ENCODE measurements around the gene TIAL1.
"Not testable (repeated sequence)": the region's sequence is repeated elsewhere in the genome, so short reads cannot be mapped to it uniquely, and the experiment has no call there.

TIAL1 gene

DNA sequence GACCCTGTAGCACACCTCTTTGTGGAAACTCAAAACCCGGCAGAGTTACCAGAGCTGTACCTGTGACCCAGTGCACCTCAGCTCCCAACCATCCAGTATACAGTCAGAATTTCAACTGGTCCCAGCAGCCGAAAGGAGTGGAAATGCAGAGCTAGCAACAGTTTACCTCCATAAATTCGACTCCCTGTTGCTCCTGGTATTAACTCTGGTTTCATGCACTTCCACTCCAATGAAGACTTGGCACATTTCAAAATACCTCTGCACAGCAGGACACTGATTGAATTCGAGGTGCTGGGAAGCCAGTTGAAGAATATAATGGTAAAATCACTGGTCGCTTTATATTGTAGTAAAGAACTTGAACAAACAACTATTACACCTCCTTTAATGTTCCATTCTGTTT, 17.9 kb upstream of the TIAL1 start:
- no peak for DNase-seq

DNA sequence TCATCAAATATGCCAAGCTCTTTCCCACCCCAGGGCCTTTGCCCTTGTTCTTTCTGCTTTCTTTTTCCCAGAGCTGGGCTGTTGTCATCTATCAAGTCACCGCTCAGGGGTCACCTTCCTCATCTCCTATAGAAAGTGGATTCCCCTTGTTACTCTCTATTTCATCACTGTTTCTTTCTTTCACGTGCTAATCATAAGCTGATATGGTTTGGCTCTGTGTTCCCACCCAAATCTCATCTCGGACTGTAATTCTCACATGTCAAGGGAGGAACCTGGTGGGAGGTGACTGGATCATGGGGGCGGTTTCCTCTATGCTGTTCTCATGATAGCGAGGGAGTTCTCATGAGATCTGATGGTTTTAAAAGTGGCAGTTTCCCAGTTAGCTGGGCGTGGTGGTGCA, 17.0 kb upstream of the TIAL1 start:
- DNase-seq = no peak

GRCh38 chr10:119611433-119611832, 14.7 kb upstream of the TIAL1 start:
- no peak for DNase-seq

- no peak for DNase-seq
Observed at GRCh38 chr10:119609516-119609915, 12.8 kb upstream of the TIAL1 start.

DNA sequence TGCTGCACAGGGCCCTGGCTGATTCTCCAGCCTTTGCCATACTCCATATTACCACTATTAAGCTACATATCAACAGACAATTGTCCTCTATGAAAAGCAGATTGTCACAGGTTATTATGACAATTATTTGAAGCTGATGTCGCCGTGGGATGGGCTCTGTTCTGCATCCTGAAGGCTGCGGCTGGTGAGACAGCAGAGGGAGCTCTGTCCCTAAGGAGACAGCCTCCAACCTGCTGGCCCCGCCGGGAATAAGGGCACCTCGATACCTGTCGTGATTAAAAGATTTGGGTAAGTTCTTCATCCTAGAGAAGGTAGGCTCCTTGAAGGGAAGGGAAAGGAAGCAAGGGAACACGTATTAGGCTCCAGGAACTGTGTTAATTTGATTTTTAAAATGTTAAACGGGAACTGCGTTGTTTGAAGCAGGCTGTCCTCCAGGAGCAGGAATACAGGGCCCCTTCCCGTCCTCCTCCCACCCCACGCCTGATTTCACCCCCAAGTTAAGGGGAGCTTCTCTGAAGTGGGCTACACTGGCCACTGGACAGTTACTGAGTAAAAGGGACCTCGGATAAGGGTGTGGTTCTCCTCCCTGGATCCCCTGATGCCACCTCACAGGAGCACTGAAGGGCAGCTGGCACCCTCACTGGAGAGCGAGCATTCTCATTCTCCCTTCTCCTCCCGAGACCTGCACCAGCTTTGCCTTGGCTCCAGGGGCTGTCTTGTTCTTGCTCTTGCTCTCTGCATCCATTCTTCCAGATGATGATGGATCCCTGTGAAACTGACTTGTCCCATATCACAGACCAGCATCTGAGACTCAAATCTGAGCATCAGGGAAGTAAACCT, 11.8 kb upstream of the TIAL1 start:
- peak in 38 of 56 donors; percentile 3 to 74 (median 25) for DNase-seq

DNA sequence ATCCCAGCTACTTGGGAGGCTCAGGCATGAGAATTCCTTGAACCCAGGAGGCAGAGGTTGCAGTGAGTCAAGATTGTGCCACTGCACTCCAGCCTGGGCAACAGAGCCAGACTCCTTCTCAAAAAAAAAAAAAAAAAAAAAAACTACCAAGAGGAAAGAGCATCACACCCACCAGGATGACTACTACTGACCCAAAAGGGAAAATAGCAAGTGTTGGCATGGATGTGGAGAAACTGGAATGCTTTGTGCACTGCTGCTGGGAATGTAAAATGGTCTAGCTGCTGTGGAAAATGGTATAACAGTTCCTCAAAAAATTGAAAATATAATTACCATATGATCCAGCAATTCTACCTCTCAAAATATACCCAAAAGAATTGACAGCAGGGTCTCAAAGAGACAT, 7.7 kb upstream of the TIAL1 start:
- DNase-seq = no peak

- peak in 1 of 56 donors; percentile 11 for DNase-seq
Observed at GRCh38 chr10:119602241-119603095, 5.7 kb upstream of the TIAL1 start.

DNA sequence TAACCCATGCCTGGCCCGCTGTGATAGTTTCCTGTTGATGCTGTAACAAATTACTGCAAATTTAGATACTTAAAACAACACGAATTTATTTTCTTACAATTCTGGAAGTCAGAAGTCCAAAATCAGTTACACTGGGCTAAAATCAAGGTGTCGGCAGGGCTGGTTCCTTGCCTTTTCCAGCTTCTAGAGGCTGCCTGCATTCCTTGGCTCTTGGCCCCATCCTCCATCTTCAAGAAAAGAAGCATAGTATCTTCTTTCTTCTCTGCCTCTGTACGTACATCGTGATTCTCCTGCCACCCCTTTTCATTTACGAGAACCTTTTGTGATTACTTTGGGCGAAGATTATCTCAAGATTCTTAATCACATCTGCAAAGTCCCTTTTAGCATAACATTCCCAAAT, 1.6 kb upstream of the TIAL1 start:
- no peak for DNase-seq

GRCh38 chr10:119597405-119598186, 832 bp upstream of the TIAL1 start:
- DNase-seq = no peak

GRCh38 chr10:119595676-119596515, 868 bp downstream of the TIAL1 start:
- peak in 36 of 56 donors; percentile 22 to 79 (median 52) for DNase-seq

DNA sequence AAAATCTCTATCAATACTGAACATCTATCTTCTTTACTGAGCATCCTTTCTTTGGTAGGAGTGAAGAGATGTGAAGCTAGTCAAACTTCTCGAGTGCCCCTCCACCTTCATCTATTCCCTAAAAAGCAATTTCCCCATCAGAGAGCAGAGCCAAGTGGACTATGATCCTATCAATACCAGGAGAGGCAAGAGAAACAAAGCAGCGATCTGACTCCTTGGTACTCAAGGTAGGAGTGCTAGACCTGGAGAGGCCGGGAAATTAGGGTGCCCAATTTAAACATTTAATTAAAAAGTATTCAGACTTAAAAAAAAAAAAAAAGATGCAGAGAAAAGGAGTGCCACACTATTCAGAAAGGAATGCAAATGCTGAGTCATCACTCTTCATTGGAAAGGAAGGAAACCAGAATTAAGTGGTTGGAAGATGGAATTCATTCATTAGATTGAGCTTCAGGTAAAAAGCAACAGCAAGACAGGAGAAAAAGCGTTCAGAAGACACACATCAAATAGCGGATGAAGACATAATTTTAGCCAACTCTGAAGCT, 1.6 kb downstream of the TIAL1 start:
- no peak for DNase-seq

GRCh38 chr10:119588071-119588470, 8.7 kb downstream of the TIAL1 start:
- DNase-seq = no peak

GRCh38 chr10:119578355-119578754, 18.4 kb downstream of the TIAL1 start:
- no peak for DNase-seq

DNA sequence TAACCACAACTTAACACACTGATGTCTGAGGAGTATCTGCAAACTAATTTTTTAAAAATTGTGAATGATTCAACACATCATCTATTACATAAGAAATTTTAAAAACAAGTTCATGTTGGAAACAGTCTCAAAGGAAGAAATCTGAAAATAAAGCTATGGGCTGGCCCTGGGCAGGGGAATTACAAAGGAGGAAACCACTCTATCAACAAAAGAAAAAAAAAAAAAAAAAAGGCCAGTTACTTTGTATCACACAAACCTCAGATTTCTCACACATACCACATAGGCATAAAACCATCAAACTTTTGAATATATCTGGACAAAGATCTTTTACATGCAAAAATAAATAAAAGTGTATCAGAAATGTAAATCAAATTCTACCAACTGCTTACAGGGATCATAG, 20.8 kb downstream of the TIAL1 start:
- no peak for DNase-seq

DNA sequence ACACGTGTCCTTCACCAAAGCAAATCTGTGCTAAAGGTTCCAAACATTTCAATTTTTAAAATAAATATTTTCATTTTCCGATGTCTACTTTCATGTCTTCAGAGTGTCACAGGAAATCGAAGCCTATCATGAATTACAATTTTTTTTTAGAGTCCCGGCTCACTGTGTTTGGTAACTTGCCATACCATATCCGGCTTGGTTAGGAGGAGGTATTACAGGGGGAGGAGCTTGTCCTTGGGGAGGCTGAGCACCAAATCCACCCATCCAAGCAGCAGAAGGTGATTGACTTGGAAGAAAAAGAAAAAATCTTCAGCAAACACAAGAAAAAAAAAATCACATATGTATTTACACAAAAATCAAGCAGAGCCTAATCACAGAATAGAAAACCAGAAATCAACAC, 21.3 kb downstream of the TIAL1 start:
- DNase-seq = no peak

DNA sequence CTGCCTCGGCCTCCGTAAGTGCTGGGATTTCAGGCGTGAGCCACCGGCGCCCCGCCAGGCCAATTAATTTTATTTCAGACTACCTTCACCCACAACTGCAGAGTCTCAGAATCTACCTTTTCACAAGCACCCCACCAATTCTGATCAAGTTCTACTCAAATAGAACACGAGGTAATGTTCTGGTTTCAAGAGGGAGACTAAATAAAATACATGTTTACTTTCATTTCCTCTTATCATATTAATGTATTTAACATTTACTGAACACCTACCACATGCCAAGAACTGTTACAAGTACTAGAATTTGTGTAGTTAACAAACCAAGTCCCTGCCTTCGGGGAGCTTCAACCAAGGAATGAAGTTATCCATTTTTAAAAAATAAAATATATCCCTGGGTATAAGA, 28.8 kb downstream of the TIAL1 start:
- DNase-seq = no peak

DNA sequence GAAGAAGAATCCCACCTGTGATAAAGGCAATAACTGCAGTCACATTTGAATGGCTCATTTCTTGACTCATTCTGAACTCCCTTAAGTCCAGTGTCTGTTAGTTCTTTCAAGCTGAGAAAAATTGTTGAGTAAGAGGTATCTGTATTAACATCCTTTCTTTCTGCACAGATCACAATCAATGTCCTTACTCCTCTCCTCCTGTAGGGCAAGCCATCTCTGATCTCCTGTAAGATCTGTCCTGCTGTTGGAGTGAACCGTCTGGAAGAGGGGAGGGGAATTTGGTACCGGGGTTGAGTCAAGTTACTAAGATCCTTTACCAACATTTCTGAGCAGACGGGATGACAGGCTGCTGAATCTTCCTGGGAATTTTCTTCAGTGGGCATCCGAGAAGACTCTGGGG, 34.7 kb downstream of the TIAL1 start:
- DNase-seq = no peak

GRCh38 chr10:119559511-119559910, 37.3 kb downstream of the TIAL1 start:
- DNase-seq = not testable (repeated sequence)

DNA sequence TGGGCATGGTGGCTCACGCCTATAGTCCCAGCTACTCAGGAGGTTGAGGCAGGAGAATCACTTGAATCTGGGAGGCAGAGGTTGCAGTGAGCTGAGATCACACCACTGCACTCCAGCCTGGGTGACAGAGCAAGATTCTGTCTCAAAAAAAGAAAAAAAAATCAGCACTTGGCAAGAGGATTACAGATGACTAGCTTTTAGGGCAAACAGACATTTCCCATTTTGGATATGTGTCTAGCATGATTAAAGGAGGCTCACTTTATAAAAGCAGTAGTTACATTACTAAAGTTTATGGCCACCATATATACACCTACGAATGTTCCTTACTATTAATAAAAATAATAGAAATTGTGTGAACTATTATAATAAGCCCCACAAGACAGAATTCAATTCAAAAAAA, 40.7 kb downstream of the TIAL1 start:
- not testable (repeated sequence) for DNase-seq

DNA sequence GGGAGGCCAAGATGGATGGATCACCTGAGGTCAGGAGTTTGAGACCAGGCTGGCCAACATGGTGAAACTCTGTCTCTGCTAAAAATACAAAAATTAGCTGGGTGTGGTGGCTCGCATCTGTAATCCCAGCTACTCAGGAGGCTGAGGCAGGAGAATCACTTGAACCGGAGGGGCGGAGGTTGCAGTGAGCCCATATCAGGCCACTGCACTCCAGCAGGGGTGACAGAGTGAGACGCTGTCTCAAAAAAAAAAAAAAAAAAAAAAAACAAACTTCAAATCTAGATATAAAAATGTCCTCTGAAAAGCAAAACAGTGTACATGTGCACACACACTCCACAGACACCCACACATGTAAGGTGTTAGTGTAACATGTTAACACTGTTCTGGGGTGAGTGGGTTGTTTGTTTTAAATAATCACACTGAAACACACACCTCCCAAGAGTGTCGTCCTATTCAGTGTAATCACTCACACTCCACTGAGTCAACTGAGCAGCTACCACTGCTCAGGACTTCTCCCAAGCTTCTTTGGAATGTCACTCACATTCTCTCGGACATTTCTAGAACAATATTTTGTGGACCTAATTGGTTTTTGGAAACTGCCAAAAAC, 41.5 kb downstream of the TIAL1 start:
- no peak for DNase-seq

All from nucleus accumbens (tissue), 56 donors.